BE2C (cell line): ENCODE data around the gene NINJ1.

Source experiments
- DNase-seq: peaks from one replicate; pipeline ENCODE4 v3.0.0-alpha.2; 2020
- H3K27me3 ChIP-seq: fragments of 250-450 bp; sonication (Bioruptor Pico); 2 replicates; pipeline ENCODE4 v1.5.1; 2020; ENCODE audit warnings: mild to moderate bottlenecking
- H3K36me3 ChIP-seq: fragments of 250-450 bp; sonication (Bioruptor Pico); 2 replicates; pipeline ENCODE4 v1.5.1; 2020; ENCODE audit warnings: mild to moderate bottlenecking
- H3K4me1 ChIP-seq: fragments of 250-450 bp; sonication (Bioruptor Pico); 2 replicates; pipeline ENCODE4 v1.5.1; 2020
- H3K4me3 ChIP-seq: 2 replicates; pipeline ENCODE4 v1.5.1; 2011; ENCODE audit warnings: low read depth, low read length
- H3K9me3 ChIP-seq: fragments of 250-450 bp; sonication (Bioruptor Pico); 2 replicates; pipeline ENCODE4 v1.5.1; 2020
- CTCF ChIP-seq: IDR thresholded peaks from 2 replicates; pipeline ENCODE4 v1.5.1; 2012; ENCODE audit warnings: mild to moderate bottlenecking, low read depth, low read length

Gene NINJ1

GRCh38 chr9:93091056-93091452 is 43.0 kb downstream of the NINJ1 start:
- no peak for DNase-seq
- H3K9me3 ChIP-seq = no peaks in the 10 kb centered on the region
- no peak overlapping the region for H3K4me3 ChIP-seq
- H3K36me3 ChIP-seq = no peaks in the 10 kb centered on the region
- peaks cover 3% of the 10 kb centered on the region; the same call in 1 of the 2 replicates for H3K4me1 ChIP-seq
- no peak for TF ChIP-seq CTCF
- H3K27me3 ChIP-seq = no peaks in the 10 kb centered on the region

- no peak for DNase-seq
- Histone ChIP-seq H3K4me3 (no peak overlapping the region), H3K36me3 (no peaks in the 10 kb centered on the region), H3K27me3 (no peaks in the 10 kb centered on the region), H3K9me3 (no peaks in the 10 kb centered on the region), H3K4me1 (peaks cover 3% of the 10 kb centered on the region; the same call in 1 of the 2 replicates)
- TF ChIP-seq CTCF = no peak
Measured at GRCh38 chr9:93090091-93090655, 43.9 kb downstream of the NINJ1 start.

- H3K4me1 ChIP-seq = peaks cover 3% of the 10 kb centered on the region; the same call in 1 of the 2 replicates
- H3K4me3 ChIP-seq = no peak overlapping the region
- no peak for DNase-seq
- no peaks in the 10 kb centered on the region for H3K27me3 ChIP-seq
- no peaks in the 10 kb centered on the region for H3K9me3 ChIP-seq
- no peak for TF ChIP-seq CTCF
- H3K36me3 ChIP-seq = no peaks in the 10 kb centered on the region
Measured at GRCh38 chr9:93089481-93089991, 44.5 kb downstream of the NINJ1 start.

GRCh38 chr9:93089024-93089423 is 45.0 kb downstream of the NINJ1 start:
- H3K27me3 ChIP-seq = no peaks in the 10 kb centered on the region
- DNase-seq = no peak
- no peaks in the 10 kb centered on the region for H3K9me3 ChIP-seq
- no peak overlapping the region for H3K4me3 ChIP-seq
- H3K4me1 ChIP-seq = peaks cover 3% of the 10 kb centered on the region; the same call in 1 of the 2 replicates
- no peak for TF ChIP-seq CTCF
- H3K36me3 ChIP-seq = no peaks in the 10 kb centered on the region

GRCh38 chr9:93088656-93089015 is 45.4 kb downstream of the NINJ1 start:
- Histone ChIP-seq H3K4me1 (peaks cover 3% of the 10 kb centered on the region; the same call in 1 of the 2 replicates), H3K27me3 (no peaks in the 10 kb centered on the region), H3K4me3 (no peak overlapping the region), H3K9me3 (no peaks in the 10 kb centered on the region), H3K36me3 (no peaks in the 10 kb centered on the region)
- DNase-seq = no peak
- TF ChIP-seq CTCF = no peak

GRCh38 chr9:93087971-93088655 is 45.9 kb downstream of the NINJ1 start:
- TF ChIP-seq CTCF = no peak
- H3K36me3 ChIP-seq = no peaks in the 10 kb centered on the region
- no peaks in the 10 kb centered on the region for H3K27me3 ChIP-seq
- DNase-seq = no peak
- H3K4me3 ChIP-seq = no peak overlapping the region
- no peaks in the 10 kb centered on the region for H3K9me3 ChIP-seq
- no peaks in the 10 kb centered on the region for H3K4me1 ChIP-seq
